Esophagus squamous epithelium (tissue), 4 donors: Measurements from ENCODE around the gene CCDC87.

Experiments
- CTCF ChIP-seq, 6 experiments: fragments of 450-650 bp in 4 of 6; fragments of 200-600 bp in 2 of 6; sonication (generic) in 2 of 6; IDR thresholded peaks; one replicate each; pipeline ENCODE4 v1.5.1; 2016 to 2019; ENCODE audit warnings: antibody characterized with exemption in 6 of 6, mild to moderate bottlenecking in 4 of 6, moderate library complexity in 4 of 6
- POLR2A ChIP-seq, 4 donors: fragments of 450-650 bp; IDR thresholded peaks; one replicate each; pipeline ENCODE4 v1.6.1; 2017; ENCODE audit warnings: antibody characterized with exemption in 4 of 4, mild to moderate bottlenecking in 4 of 4, moderate library complexity in 3 of 4

DNA sequence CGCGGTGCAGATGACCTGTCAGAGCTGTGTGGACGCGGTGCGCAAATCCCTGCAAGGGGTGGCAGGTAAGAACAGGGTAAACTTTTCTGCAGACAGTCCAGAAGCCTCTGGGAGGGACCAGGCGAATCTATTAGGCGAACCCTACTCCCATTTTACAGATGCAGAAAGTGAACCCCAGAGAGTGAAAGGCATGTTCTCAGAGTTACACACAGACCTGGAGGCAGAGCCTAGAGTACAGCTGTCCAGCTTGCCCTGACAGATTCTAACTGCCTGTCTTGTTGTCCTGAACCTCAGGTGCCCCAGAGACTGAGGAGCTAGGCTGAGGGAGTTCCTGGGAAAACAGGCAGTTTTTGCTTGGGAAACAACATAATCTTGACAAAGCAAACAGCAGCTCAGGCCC, 787 bp upstream of the CCDC87 start:
- TF ChIP-seq CTCF (IDR thresholded peaks at IDR 0.05), result no peak
- no peak for TF ChIP-seq POLR2A (IDR thresholded peaks at IDR 0.05)
